ENCODE measurements around the gene SEMA5A. TPM values are rescaled to one million over a fixed set of nuclear protein-coding genes. Genes with fewer than 3 reads are reported as not detected.

The SEMA5A gene
- total RNA-seq, 1 experiment from 2014 or later: 34.3 TPM

DNA sequence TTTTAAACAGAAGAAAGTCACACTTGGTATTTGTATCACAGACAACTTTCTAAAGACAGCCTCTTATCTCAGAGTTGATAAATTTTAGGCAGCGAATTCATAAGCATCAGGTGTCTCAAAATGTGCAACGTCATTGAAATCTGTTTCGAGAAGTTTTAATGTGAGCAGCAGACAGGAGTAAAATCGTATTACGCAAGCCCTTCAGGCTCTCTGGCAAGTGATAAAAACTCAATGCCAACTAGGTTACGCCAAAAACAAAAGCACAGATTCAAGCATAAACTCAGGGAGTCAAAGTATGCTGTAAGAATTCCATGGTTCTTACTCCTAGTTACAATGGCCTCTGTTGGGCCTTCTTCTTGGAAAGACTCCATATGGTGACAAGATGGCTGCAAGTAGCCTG, 244.7 kb downstream of the SEMA5A start:
- no peaks in the 10 kb centered on the region for H3K36me3 ChIP-seq (ENCODE audit: control insufficient read depth, insufficient read depth, low read length)
- Mint-ChIP-seq H3K4me1 (ENCODE audit: low read depth, unreplicated experiment) (no peaks in the 10 kb centered on the region), H3K27ac (ENCODE audit: unreplicated experiment) (no peak overlapping the region), H3K36me3 (ENCODE audit: insufficient read depth, unreplicated experiment) (peaks cover 6% of the 10 kb centered on the region), H3K27me3 (ENCODE audit: insufficient read depth, unreplicated experiment) (no peaks in the 10 kb centered on the region), H3K9me3 (ENCODE audit: unreplicated experiment) (no peaks in the 10 kb centered on the region), H3K4me3 (ENCODE audit: unreplicated experiment) (no peak overlapping the region)
- TF ChIP-seq, protein P1, sequence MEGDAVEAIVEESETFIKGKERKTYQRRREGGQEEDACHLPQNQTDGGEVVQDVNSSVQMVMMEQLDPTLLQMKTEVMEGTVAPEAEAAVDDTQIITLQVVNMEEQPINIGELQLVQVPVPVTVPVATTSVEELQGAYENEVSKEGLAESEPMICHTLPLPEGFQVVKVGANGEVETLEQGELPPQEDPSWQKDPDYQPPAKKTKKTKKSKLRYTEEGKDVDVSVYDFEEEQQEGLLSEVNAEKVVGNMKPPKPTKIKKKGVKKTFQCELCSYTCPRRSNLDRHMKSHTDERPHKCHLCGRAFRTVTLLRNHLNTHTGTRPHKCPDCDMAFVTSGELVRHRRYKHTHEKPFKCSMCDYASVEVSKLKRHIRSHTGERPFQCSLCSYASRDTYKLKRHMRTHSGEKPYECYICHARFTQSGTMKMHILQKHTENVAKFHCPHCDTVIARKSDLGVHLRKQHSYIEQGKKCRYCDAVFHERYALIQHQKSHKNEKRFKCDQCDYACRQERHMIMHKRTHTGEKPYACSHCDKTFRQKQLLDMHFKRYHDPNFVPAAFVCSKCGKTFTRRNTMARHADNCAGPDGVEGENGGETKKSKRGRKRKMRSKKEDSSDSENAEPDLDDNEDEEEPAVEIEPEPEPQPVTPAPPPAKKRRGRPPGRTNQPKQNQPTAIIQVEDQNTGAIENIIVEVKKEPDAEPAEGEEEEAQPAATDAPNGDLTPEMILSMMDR (IDR thresholded peaks at IDR 0.05; ENCODE audit: insufficient read depth in 1 of 2, low read depth in 1 of 2, low read length in 1 of 2, severe bottlenecking in 1 of 2, unreplicated experiment in 1 of 2): no peak
- H3K4me1 ChIP-seq: no peaks in the 10 kb centered on the region
- no peak overlapping the region for H3K4me3 ChIP-seq (ENCODE audit: low read depth, low read length)
- ChIA-PET POLR2A (no interaction called here), CTCF (no interaction called here)
- BruUV-seq (replicated peaks): no TSS peak
- no peak for DNase-seq
- H3K27me3 ChIP-seq (replicated peaks; ENCODE audit: control insufficient read depth, insufficient read depth, low read length): no peaks in the 10 kb centered on the region
- intact Hi-C loops (cut with micrococcal nuclease; ENCODE audit: unreplicated experiment): no loop called here
- H3K9me3 ChIP-seq: no peaks in the 10 kb centered on the region

DNA sequence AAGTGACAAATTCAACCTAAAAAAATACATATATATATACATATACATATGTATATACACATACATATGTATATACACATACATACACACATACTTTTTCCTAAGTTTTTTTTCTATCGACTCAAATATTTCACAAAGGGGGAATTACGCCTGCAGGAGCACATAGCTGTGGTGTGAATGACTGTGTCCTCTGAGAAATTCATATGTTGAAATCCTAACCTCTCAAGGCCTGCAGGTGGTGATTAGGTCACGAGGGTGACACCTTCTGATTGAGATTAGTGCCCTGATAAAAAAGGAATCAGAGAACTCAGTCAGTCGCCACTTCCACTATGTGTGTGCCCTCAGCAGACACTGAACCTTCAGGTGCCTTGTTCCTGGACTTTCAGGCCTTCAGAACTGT, 248.7 kb downstream of the SEMA5A start:
- Histone ChIP-seq H3K4me1 (no peaks in the 10 kb centered on the region), H3K27me3 (replicated peaks; ENCODE audit: control insufficient read depth, insufficient read depth, low read length) (no peaks in the 10 kb centered on the region), H3K36me3 (ENCODE audit: control insufficient read depth, insufficient read depth, low read length) (no peaks in the 10 kb centered on the region), H3K4me3 (ENCODE audit: low read depth, low read length) (no peak overlapping the region), H3K9me3 (no peaks in the 10 kb centered on the region)
- Mint-ChIP-seq H3K36me3 (ENCODE audit: insufficient read depth, unreplicated experiment) (peaks cover 6% of the 10 kb centered on the region), H3K9me3 (ENCODE audit: unreplicated experiment) (no peaks in the 10 kb centered on the region), H3K27me3 (ENCODE audit: insufficient read depth, unreplicated experiment) (no peaks in the 10 kb centered on the region), H3K27ac (ENCODE audit: unreplicated experiment) (no peak overlapping the region), H3K4me3 (ENCODE audit: unreplicated experiment) (no peak overlapping the region), H3K4me1 (ENCODE audit: low read depth, unreplicated experiment) (no peaks in the 10 kb centered on the region)
- ChIA-PET POLR2A (no interaction called here), CTCF (no interaction called here)
- intact Hi-C loops (cut with micrococcal nuclease; ENCODE audit: unreplicated experiment): no loop called here
- DNase-seq: no peak
- no TSS peak for BruUV-seq (replicated peaks)
- TF ChIP-seq, protein P1 (IDR thresholded peaks at IDR 0.05; ENCODE audit: insufficient read depth in 1 of 2, low read depth in 1 of 2, low read length in 1 of 2, severe bottlenecking in 1 of 2, unreplicated experiment in 1 of 2): no peak

DNA sequence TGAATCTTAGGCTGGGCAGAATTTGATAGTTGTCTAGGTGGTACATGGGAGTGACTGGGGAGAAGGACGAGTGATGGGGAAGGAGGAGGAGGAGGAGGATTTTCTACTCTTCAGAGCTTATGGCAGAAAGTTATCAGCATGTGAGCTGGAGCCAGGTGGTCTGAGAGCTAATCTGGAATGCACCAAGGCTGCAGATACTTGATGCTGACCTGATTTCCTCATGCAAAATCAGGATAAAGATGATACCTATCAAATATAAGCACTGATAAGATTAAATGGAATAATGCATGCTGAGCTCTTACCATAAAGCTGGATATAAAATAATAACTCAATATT, 250.4 kb downstream of the SEMA5A start:
- no TSS peak for BruUV-seq (replicated peaks)
- POLR2A ChIA-PET: no interaction called here
- Histone ChIP-seq H3K27me3 (replicated peaks; ENCODE audit: control insufficient read depth, insufficient read depth, low read length) (no peaks in the 10 kb centered on the region), H3K9me3 (no peaks in the 10 kb centered on the region), H3K4me3 (ENCODE audit: low read depth, low read length) (no peak overlapping the region), H3K4me1 (no peaks in the 10 kb centered on the region), H3K36me3 (ENCODE audit: control insufficient read depth, insufficient read depth, low read length) (no peaks in the 10 kb centered on the region)
- Mint-ChIP-seq H3K27me3 (ENCODE audit: insufficient read depth, unreplicated experiment) (no peaks in the 10 kb centered on the region), H3K9me3 (ENCODE audit: unreplicated experiment) (no peaks in the 10 kb centered on the region), H3K27ac (ENCODE audit: unreplicated experiment) (no peak overlapping the region), H3K36me3 (ENCODE audit: insufficient read depth, unreplicated experiment) (peaks cover 12% of the 10 kb centered on the region), H3K4me3 (ENCODE audit: unreplicated experiment) (no peak overlapping the region), H3K4me1 (ENCODE audit: low read depth, unreplicated experiment) (no peaks in the 10 kb centered on the region)
- CTCF ChIA-PET: no interaction called here
- intact Hi-C loops (cut with micrococcal nuclease; ENCODE audit: unreplicated experiment): no loop called here
- no peak for DNase-seq
- TF ChIP-seq, protein P1 (IDR thresholded peaks at IDR 0.05; ENCODE audit: insufficient read depth in 1 of 2, low read depth in 1 of 2, low read length in 1 of 2, severe bottlenecking in 1 of 2, unreplicated experiment in 1 of 2): no peak
